Measurements from ENCODE around the gene TMEM109. TPM values are rescaled to one million over a fixed set of nuclear protein-coding genes. Genes with fewer than 3 reads are reported as not detected.

TMEM109 gene
- total RNA-seq, 2 donors from 2014 or later, result 158 to 213 TPM

GRCh38 chr11:60930394-60930793 is 16.4 kb downstream of the TMEM109 start:
- no peak overlapping the region for H3K27ac ChIP-seq
- H3K36me3 ChIP-seq, result no peaks in the 10 kb centered on the region
- no peaks in the 10 kb centered on the region for H3K9me3 ChIP-seq
- TF ChIP-seq CTCF (IDR thresholded peaks at IDR 0.05), result no peak
- no peak overlapping the region for H3K4me3 ChIP-seq
- H3K4me1 ChIP-seq (ENCODE audit: control insufficient read depth in 1 of 2, low read depth in 2 of 2), result peaks cover 0 to 1% of the 10 kb centered on the region in 2 donors
- DNase-seq (ENCODE audit: low spot score) (no peak), ATAC-seq (ENCODE audit: insufficient number of reproducible peaks, low FRiP score, low read depth) (no peak)
- no peaks in the 10 kb centered on the region for H3K27me3 ChIP-seq (replicated peaks; ENCODE audit: insufficient read depth)

DNA sequence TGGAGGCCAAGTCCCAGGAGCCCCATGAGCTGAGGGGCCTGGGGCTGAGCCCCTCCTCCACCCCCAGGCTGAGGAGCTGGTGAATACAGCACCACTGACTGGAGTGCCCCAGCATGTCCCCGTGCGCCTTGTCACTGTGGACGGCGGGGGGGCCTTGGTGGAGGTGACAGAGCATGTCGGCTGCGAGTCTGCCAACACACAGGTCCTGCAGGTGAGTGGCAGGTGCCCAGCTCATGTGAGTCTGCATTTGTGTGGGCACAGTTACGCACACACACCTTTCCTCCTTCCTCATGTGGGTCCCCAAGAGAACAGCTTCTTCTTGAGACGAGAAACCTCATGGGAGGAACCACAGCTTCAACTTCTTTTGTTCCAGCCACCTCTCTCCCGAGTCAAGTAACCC is 18.0 kb downstream of the TMEM109 start:
- DNase-seq (ENCODE audit: low spot score) (no peak), ATAC-seq (ENCODE audit: insufficient number of reproducible peaks, low FRiP score, low read depth) (no peak)
- no peak overlapping the region for H3K4me3 ChIP-seq
- no peak for TF ChIP-seq CTCF (IDR thresholded peaks at IDR 0.05)
- H3K27ac ChIP-seq, result no peak overlapping the region
- H3K9me3 ChIP-seq, result no peaks in the 10 kb centered on the region
- H3K36me3 ChIP-seq, result no peaks in the 10 kb centered on the region
- H3K4me1 ChIP-seq (ENCODE audit: control insufficient read depth in 1 of 2, low read depth in 2 of 2), result no peaks in the 10 kb centered on the region
- no peaks in the 10 kb centered on the region for H3K27me3 ChIP-seq (replicated peaks; ENCODE audit: insufficient read depth)

GRCh38 chr11:60932605-60933356 is 18.8 kb downstream of the TMEM109 start:
- H3K9me3 ChIP-seq, result no peaks in the 10 kb centered on the region
- ATAC-seq (ENCODE audit: insufficient number of reproducible peaks, low FRiP score, low read depth) (no peak), DNase-seq (ENCODE audit: low spot score) (no peak)
- H3K36me3 ChIP-seq, result no peaks in the 10 kb centered on the region
- no peak overlapping the region for H3K27ac ChIP-seq
- TF ChIP-seq CTCF (IDR thresholded peaks at IDR 0.05), result no peak
- H3K27me3 ChIP-seq (replicated peaks; ENCODE audit: insufficient read depth), result no peaks in the 10 kb centered on the region
- H3K4me1 ChIP-seq (ENCODE audit: control insufficient read depth in 1 of 2, low read depth in 2 of 2), result no peaks in the 10 kb centered on the region
- H3K4me3 ChIP-seq, result no peak overlapping the region

DNA sequence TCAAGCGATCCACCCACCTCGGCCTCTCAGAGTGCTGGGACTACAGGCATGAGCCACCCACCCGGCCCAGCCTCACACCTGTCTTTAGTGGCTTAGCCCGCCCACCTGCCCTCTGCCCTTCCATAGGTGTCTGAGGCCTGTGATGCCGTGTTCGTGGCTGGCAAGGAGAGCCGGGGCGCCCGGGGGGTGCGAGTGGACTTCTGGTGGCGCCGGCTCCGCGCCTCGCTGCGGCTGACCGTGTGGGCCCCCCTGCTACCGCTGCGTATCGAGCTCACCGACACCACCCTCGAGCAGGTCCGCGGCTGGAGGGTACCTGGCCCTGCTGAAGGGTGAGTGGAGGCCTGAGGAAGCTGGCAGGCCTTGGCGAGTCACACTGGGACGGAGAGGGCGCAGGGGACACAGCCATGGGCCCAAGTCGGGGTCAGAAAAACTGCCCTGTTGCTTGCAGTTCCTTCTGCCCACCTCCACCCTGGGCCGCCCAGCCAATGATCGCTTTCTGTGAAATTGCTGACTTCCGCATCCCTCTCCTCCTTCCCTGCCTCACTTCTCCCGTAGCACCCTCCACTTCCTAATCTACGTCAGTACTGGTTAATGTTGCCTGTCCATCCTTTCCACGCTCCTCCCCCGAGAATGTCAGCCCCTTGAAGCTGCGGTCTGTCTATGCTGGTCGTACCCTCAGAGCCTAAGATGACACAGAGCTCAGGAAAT is 19.6 kb downstream of the TMEM109 start:
- Histone ChIP-seq H3K4me3 (no peak overlapping the region), H3K27ac (no peak overlapping the region), H3K36me3 (peaks cover under 1% of the 10 kb centered on the region), H3K27me3 (replicated peaks; ENCODE audit: insufficient read depth) (no peaks in the 10 kb centered on the region), H3K4me1 (ENCODE audit: control insufficient read depth in 1 of 2, low read depth in 2 of 2) (no peaks in the 10 kb centered on the region), H3K9me3 (no peaks in the 10 kb centered on the region)
- DNase-seq (ENCODE audit: low spot score) (no peak), ATAC-seq (ENCODE audit: insufficient number of reproducible peaks, low FRiP score, low read depth) (no peak)
- TF ChIP-seq CTCF (IDR thresholded peaks at IDR 0.05), result no peak

DNA sequence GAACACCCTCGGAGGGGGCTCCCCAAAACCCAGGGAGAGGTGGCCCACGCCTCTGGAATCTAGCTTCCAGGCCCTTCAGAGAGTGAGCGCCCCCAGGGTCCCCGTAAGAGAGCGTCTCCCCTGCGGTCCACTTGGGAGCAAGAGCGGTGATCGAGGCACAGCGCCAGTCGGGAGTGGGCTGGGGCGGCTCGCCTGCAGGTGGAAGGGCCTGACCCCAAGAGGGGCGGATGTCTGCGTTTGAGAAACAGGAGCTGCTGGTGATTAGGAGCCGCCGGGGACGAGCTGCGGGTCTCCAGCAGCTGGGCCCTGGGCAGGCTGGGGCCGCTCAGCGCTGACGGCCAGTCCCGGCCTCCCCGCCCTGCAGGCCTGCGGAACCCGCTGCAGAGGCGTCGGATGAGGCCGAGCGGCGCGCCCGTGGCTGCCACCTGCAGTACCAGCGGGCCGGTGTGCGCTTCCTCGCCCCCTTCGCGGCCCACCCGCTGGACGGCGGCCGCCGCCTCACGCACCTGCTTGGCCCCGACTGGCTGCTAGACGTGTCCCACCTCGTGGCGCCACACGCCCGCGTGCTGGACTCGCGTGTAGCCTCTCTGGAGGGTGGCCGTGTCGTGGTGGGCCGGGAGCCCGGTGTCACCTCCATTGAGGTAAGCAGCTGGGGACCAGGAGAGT is 20.3 kb downstream of the TMEM109 start:
- no peaks in the 10 kb centered on the region for H3K9me3 ChIP-seq
- DNase-seq (ENCODE audit: low spot score), result no peak
- peaks cover 3% of the 10 kb centered on the region for H3K36me3 ChIP-seq
- no peaks in the 10 kb centered on the region for H3K27me3 ChIP-seq (replicated peaks; ENCODE audit: insufficient read depth)
- no peaks in the 10 kb centered on the region for H3K4me1 ChIP-seq (ENCODE audit: control insufficient read depth in 1 of 2, low read depth in 2 of 2)
- TF ChIP-seq CTCF (IDR thresholded peaks at IDR 0.05), result no peak
- ATAC-seq (ENCODE audit: insufficient number of reproducible peaks, low FRiP score, low read depth), result no peak
- H3K4me3 ChIP-seq, result no peak overlapping the region
- H3K27ac ChIP-seq, result no peak overlapping the region
